ENCODE measurements around the gene IGSF6.
"Not testable (repeated sequence)": the region's sequence is repeated elsewhere in the genome, so short reads cannot be mapped to it uniquely, and the experiment has no call there.

IGSF6 gene, protein sequence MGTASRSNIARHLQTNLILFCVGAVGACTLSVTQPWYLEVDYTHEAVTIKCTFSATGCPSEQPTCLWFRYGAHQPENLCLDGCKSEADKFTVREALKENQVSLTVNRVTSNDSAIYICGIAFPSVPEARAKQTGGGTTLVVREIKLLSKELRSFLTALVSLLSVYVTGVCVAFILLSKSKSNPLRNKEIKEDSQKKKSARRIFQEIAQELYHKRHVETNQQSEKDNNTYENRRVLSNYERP

DNA sequence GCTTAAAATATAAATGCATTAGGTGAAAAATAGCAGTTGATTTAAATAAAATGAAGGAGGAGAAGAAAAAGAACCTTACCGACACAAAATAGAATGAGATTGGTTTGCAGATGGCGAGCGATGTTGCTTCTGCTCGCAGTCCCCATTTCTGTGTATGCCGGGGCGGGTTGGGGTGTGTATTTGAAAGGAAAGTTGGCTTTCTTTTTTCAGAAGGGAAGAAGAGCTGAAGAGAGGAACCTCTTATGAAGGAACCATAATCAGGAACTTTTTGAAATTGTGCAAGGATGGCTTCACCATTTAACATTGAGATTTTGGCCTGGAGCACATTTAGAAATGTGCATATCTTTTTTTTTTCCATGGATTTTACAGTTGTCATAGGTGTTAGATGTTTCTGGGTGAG, at the start of gene IGSF6:
Gene IGSF6, minus strand, starts transcription at position 156 of the 400 bp plus-strand sequence. Its CDS starts 10 bp downstream, at position 146.
- FAIRE-seq (no peak), DNase-seq (ENCODE audit: insufficient read length, low spot score) (no peak)

DNA sequence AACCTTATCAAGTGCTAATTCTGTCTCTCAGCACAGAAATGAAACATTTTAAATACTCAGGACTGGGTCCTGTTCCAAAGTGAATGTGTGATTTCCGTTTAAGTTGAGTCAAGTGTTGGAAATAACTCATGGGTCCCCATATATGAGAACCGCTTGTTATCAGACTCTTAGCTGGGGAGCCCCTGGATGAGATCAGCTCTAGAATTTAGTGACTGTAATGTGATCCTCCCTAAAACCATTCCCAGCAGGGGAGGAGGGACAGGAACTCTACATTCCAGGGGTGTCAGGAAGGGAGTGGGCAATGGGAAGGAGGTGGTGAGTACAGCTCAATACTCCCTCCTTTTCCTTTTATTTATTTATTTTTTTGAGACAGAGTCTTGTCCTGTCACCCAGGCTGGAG, 48.9 kb upstream of the IGSF6 start:
- no peak for TF ChIP-seq POLR2A (IDR thresholded peaks at IDR 0.05; ENCODE audit: low read depth, low read length)
- DNase-seq (ENCODE audit: insufficient read length, low spot score) (no peak), FAIRE-seq (no peak)

More for the DNA sequence above, at the start of gene IGSF6:
- TF ChIP-seq POLR2A (IDR thresholded peaks at IDR 0.05; ENCODE audit: low read depth, low read length), result no peak

DNA sequence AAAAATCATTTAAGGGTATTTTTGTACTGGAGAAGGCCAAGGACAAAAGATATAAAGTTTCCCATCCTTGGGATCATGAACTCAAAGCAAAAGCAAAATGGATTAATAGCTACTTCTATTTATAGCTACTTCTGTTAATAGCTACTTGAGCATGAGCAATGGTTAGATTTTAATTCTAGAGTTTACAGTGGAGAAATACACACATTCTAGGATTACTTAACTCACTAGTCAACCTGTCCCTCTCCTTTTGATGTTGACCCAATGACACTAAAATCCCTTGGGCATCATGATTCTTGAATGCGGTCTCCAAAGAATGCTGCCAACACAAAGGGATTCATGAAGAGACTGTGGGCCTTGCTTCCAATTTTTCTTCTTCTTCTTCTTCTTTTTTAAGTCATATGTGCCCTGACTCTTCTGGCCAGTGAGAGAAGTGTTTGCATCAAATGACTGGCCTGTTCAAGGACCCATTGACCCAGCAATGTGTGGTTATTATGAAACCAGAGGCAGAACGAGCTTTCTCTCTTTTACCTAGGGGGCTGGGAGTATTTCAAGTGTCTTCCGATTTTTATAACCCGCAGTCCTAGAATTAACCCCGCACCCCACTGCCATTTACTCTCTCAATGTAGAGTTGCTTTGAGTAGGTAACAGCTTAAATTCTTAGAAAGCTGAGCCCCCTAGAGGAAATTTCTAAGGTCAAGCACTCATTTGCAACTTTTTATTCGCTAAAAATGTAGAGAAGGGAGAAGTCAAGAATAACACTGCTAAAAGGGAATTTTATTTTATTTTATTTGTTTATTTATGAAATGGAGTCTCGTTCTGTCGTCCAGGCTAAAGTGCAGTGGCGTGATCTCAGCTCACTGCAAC, 46.0 kb upstream of the IGSF6 start:
- FAIRE-seq, result no peak
- TF ChIP-seq POLR2A (IDR thresholded peaks at IDR 0.05; ENCODE audit: low read depth, low read length), result no peak
- no peak for DNase-seq (ENCODE audit: insufficient read length, low spot score)

DNA sequence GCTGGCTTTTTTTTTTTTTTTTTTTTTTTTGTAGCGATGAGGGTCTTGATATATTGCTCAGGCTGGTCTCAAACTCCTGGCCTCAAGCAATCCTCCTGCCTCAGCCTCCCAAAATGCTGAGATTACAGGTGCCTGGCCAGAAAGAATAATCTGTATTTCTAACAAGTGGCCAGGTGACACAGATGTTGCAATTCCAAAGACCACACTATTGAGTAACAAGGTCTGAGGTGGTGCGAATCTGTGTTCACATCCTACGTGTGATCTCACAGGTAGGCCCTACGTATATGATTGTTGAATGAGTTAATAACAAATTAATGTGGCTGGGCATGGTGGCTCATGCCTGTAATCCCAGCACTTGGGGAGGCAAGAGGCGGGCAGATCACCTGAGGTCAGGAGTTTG, 44.6 kb upstream of the IGSF6 start:
- FAIRE-seq, result no peak
- DNase-seq (ENCODE audit: insufficient read length, low spot score), result no peak

DNA sequence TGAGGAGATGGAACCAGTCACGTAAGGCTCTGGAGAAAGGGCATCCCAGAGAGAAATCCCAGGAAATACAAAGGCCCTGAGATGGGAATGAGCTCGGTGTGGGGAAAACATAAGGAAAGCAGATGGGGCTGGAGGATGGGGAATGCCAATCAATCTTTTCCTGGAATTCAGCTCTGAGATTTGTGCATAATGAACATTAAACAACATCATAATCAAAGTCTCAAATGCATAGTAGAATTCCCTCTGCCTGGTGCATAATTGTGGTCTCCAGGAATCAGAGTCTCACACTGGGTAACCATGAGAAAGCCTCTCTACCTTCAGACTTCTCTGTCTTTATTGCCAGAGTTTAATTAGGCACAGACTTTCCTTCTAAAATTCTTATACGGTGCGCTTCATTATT, 42.2 kb upstream of the IGSF6 start:
- no peak for TF ChIP-seq POLR2A (IDR thresholded peaks at IDR 0.05; ENCODE audit: low read depth, low read length)
- DNase-seq (ENCODE audit: insufficient read length, low spot score) (no peak), FAIRE-seq (no peak)

More for the DNA sequence above, 44.6 kb upstream of the IGSF6 start:
- TF ChIP-seq POLR2A (IDR thresholded peaks at IDR 0.05; ENCODE audit: low read depth, low read length), result no peak

DNA sequence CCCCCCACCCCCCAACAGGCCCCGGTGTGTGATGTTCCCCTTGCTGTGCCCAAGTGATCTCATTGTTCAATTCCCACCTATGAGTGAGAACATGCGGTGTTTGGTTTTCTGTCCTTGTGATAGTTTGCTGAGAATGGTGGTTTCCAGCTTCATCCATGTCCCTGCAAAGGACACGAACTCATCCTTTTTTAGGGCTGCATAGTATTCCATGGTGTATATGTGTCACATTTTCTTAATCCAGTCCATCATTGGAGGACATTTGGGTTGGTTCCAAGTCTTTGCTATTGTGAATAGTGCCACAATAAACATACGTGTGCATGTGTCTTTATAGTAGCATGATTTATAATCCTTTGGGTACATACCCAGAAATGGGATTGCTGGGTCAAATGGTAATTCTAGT, 38.6 kb upstream of the IGSF6 start:
- not testable (repeated sequence) for FAIRE-seq; DNase-seq (ENCODE audit: insufficient read length, low spot score)

DNA sequence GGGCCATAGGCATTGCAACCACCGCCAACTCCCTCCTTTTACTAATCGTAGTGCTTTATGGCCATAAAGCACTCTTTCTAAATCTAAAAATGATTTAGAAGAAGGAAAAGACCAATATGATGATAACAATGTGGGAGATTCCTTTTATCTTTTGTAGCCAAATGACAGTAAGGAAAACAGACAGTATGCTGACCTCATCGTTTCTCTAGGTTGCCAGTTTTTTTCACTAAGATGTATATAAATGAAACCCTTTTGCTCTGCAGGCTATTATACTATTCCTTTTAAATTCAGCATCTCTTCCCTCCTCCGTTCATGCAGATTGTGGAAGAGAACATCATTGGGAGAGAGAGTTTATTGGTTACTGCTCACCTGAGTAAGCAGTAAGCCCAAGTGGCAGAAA, 36.7 kb upstream of the IGSF6 start:
- no peak for DNase-seq (ENCODE audit: insufficient read length, low spot score)
- FAIRE-seq, result no peak

DNA sequence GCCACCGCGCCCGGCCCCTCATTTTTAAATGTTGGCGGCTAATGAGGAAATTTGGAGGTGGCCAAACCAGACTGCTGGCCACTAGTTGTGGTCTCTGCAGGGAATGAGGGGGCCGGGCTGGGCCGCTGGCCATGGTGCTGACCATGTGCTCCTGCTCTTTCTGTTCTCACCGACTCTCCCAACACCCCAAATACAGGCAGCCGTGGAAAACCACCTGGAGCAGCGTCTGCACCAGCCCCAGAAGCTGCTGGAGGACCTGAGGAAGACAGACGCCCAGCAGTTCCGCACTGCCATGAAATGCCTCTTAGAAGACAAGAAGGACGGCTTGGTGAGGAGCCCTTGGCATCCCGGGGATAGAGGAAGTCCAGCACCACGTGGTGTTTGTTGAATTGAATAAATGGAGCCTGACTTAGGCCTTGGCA, 32.6 kb upstream of the IGSF6 start:
- FAIRE-seq (no peak), DNase-seq (ENCODE audit: insufficient read length, low spot score) (no peak)
- TF ChIP-seq POLR2A (IDR thresholded peaks at IDR 0.05; ENCODE audit: low read depth, low read length), result no peak

More for the DNA sequence above, 36.7 kb upstream of the IGSF6 start:
- no peak for TF ChIP-seq POLR2A (IDR thresholded peaks at IDR 0.05; ENCODE audit: low read depth, low read length)

DNA sequence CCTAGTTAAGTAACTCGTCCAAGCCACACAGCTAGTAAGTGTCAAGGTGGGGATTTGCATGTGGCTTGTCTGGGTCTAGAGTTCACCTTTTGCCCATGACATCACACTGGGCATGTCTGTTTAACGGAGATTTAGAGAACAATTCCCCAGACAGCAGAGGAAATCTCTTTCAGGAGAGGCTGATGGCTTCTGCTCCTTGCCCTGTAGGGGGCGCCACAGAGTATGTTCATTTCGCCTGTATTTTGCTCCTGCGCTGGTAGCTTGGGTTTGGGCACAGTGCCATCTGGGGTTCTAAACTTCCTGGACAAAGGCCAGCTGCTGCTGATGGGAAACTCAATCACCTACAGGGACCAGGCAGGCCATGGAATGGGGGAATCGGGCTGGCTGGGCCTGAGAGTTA, 31.8 kb upstream of the IGSF6 start:
- FAIRE-seq, result no peak
- no peak for DNase-seq (ENCODE audit: insufficient read length, low spot score)
- TF ChIP-seq POLR2A (IDR thresholded peaks at IDR 0.05; ENCODE audit: low read depth, low read length), result no peak

DNA sequence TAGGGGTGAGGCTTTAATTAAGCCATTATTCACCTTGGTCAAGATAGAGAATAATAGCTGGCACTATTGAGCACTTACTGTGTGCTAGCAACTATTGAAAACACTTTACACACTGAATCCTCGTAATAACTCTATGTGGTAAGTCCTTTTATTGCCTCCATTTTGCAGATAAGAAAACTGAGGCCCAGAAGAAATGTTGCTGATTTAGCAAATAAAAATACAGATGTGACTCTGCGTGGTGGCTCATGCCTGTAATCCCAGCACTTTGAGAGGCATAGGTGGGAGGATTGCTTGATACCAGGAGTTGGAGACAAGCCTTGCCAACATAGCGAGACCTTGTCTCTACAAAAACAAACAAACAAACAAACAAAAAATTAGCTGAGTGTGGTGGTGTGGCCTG, 30.8 kb upstream of the IGSF6 start:
- no peak for FAIRE-seq
- DNase-seq (ENCODE audit: insufficient read length, low spot score), result no peak
- no peak for TF ChIP-seq POLR2A (IDR thresholded peaks at IDR 0.05; ENCODE audit: low read depth, low read length)

DNA sequence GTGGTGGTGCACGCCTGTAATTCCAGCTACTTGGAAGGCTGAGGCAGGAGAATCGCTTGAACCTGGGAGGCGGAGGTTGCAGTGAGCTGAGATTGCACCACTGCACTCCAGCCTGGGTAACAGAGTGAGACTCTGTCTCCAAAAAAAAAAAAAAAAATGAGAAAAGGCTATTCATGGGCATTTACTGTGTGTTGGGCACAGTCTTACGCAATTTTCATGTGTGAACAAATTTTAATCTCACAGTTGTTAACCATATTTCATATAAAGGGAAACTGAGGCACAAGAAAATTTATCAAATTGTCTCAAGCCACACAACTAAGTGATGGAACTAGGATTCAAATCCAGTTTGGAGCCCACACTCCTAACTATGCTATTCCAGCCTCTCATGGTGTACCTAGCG, 28.3 kb upstream of the IGSF6 start:
- not testable (repeated sequence) for FAIRE-seq

DNA sequence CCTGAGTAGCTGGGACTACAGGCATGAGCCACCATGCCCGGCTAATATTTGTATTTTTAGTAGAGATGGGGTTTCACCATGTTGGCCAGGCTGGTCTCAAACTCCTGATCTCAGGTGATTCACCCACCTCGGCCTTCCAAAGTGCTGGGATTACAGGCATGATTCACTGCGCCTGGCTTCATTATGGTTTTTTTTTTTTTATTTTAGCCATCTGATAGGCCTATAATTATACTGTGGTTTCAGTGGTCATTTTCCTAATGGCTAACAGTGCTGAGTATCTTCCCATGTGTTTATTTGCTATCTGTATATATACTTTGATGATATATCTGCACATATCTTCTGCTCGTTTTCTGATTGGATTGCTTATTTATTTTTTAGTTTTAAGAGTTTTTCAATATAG, 22.0 kb upstream of the IGSF6 start:
- DNase-seq (ENCODE audit: insufficient read length, low spot score); FAIRE-seq: not testable (repeated sequence)

More for the DNA sequence above, 28.3 kb upstream of the IGSF6 start:
- DNase-seq (ENCODE audit: insufficient read length, low spot score), result not testable (repeated sequence)

DNA sequence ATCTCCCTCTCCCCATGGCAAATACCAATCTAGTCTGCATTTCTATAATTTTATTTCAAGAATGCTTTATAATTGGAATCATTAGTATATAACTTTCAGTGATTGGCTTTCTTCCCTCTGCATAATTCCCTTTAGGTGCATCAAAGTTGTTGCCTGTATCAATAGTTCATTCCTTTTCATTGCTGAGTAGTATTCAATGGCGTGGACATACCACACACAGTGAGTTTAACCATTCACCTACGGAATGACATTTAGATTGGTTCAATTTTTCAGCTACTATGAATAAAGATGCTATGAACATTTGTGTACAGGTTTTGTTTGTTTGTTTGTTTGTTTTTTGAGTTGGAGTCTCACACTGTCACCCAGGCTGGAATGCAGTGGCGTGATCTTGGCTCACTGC, 21.1 kb upstream of the IGSF6 start:
- DNase-seq (ENCODE audit: insufficient read length, low spot score), result no peak
- FAIRE-seq, result no peak

DNA sequence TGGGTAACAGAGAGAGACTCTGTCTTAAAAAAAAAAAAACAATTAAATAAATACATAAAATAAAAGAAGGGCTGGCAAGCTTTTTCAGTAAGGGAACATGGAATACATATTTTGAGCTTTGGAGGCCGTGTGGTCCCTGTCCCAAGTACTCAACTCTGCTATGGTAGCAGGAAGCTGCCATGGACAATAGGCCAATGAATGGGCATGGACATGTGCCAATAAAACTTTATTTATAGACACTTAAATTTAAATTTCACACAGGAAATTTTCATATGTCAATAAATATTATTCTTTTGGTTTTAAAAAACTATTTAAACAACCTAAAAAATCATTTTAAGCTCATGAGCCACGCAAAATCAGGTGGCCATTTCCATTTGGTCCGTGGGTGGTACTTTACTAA, 15.2 kb upstream of the IGSF6 start:
- DNase-seq (ENCODE audit: insufficient read length, low spot score) (no peak), FAIRE-seq (no peak)
- TF ChIP-seq POLR2A (IDR thresholded peaks at IDR 0.05; ENCODE audit: low read depth, low read length), result no peak

More for the DNA sequence above, 21.1 kb upstream of the IGSF6 start:
- no peak for TF ChIP-seq POLR2A (IDR thresholded peaks at IDR 0.05; ENCODE audit: low read depth, low read length)

DNA sequence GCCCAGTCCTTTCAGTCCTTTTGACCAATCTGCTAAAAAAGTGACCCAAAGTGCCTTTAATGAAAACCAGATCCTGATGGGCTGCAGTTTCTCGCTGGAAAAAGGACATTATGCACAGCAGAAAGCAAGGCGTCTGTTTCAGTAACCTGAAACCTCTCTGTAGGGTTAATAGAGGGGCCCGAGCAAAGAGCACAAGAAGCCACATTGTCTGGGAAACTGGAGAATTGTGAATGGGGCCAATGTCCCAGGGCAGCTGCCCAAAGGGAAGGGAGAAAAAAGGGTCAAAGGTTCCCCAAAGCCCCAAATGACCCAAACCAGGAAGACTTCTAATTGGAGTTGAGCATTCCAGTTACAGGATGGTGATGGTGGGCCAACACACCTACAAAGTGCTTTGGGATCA, 14.4 kb upstream of the IGSF6 start:
- FAIRE-seq, result no peak
- DNase-seq (ENCODE audit: insufficient read length, low spot score), result no peak
- no peak for TF ChIP-seq POLR2A (IDR thresholded peaks at IDR 0.05; ENCODE audit: low read depth, low read length)

All from H54 (cell line).